CD4-positive, alpha-beta T cell (primary cell): ENCODE results near the gene VPS13D. TPM values are rescaled to one million over a fixed set of nuclear protein-coding genes. Genes with fewer than 3 reads are reported as not detected.

Experiments used
- ATAC-seq: fragments of 200-7000 bp; cut with Tn5 transposase; one replicate; pipeline ENCODE4 v1.10.0; 2022; ENCODE audit warnings: mild to moderate bottlenecking; ENCODE audit not compliant: poor library complexity
- CTCF ChIA-PET: fragments of 350-600 bp; sonication (Branson Sonifier 250); formaldehyde crosslinking; loops from one replicate; lab custom pipeline; 2021; ENCODE audit warnings: antibody characterized with exemption, inconsistent platforms; lab: Charles Lee
- POLR2A ChIA-PET: fragments of 350-600 bp; sonication (Branson Sonifier 250); formaldehyde crosslinking; loops from one replicate; lab custom pipeline; 2021; ENCODE audit warnings: antibody characterized with exemption, inconsistent platforms; lab: Charles Lee
- DNase-seq, 14 experiments: peaks; one replicate each; pipeline ENCODE4 v3.0.0-alpha.2; 2013 to 2020; ENCODE audit warnings: mixed read lengths in 2 of 14
- H3K27ac ChIP-seq, 2 donors: one replicate each; pipeline versions ENCODE4 v1.5.1 to v1.7.0; 2013; ENCODE audit warnings: low read length in 2 of 2, low read depth in 1 of 2, mild to moderate bottlenecking in 1 of 2
- H3K27me3 ChIP-seq, 2 experiments: 1 replicate in 1 of 2; 2 replicates in 1 of 2; pipeline versions ENCODE4 v1.6.1 to v1.7.0; 2013; ENCODE audit warnings: low read length in 2 of 2, control low read depth in 1 of 2, mild to moderate bottlenecking in 1 of 2, moderate library complexity in 1 of 2; ENCODE audit not compliant: insufficient read depth in 2 of 2, control insufficient read depth in 1 of 2
- H3K36me3 ChIP-seq: one replicate; pipeline ENCODE4 v1.6.1; 2013; ENCODE audit warnings: low read length, control low read depth; ENCODE audit not compliant: insufficient read depth
- H3K4me1 ChIP-seq: one replicate; pipeline ENCODE4 v1.6.1; 2013; ENCODE audit warnings: low read length, control low read depth; ENCODE audit not compliant: insufficient read depth
- H3K4me3 ChIP-seq: one replicate; pipeline ENCODE4 v1.5.1; 2013; ENCODE audit warnings: mild to moderate bottlenecking, low read length, moderate library complexity
- H3K9me3 ChIP-seq, 2 experiments: 1 replicate in 1 of 2; 2 replicates in 1 of 2; pipeline versions ENCODE4 v1.6.1 to v1.7.0; 2013; ENCODE audit warnings: low read length in 2 of 2, mild to moderate bottlenecking in 2 of 2, control low read depth in 1 of 2, moderate library complexity in 1 of 2; ENCODE audit not compliant: control insufficient read depth in 1 of 2, insufficient read depth in 1 of 2
- H3K27ac Mint-ChIP-seq: one replicate; pipeline ENCODE4 v1.8.0; 2020; ENCODE audit warnings: mixed read lengths
- H3K27me3 Mint-ChIP-seq: one replicate; pipeline ENCODE4 v1.8.0; 2021; ENCODE audit warnings: mixed read lengths
- H3K36me3 Mint-ChIP-seq: one replicate; pipeline ENCODE4 v1.8.0; 2021; ENCODE audit warnings: low read depth, mixed read lengths
- H3K4me1 Mint-ChIP-seq: one replicate; pipeline ENCODE4 v1.8.0; 2021; ENCODE audit warnings: low read depth, mixed read lengths
- H3K4me3 Mint-ChIP-seq: one replicate; pipeline ENCODE4 v1.8.0; 2020; ENCODE audit warnings: mild to moderate bottlenecking, mixed read lengths
- H3K9me3 Mint-ChIP-seq: one replicate; pipeline ENCODE4 v1.8.0; 2020; ENCODE audit warnings: mixed read lengths
- intact Hi-C, 2 experiments: fragments of 100-400 bp; cut with DNase I in 1 of 2; cut with micrococcal nuclease in 1 of 2; formaldehyde crosslinking; loops; one replicate each; pipeline versions ENCODE4 v1.15.1 to v1.9.0; 2023 to 2025; cut with DNase I, micrococcal nuclease
- total RNA-seq, 174 experiments: library from RNA in 2 of 174; stranded (reverse) in 2 of 174; gene quantifications; one replicate each; pipeline ENCODE4 v1.2.3 and lab custom pipeline; 2021 to 2026
- TF ChIP-seq, protein P1 (sequence below): fragments of 200-600 bp; IDR thresholded peaks from one replicate; pipeline ENCODE4 v1.8.0; 2022; ENCODE audit warnings: antibody characterized with exemption, mild to moderate bottlenecking

VPS13D gene
- total RNA-seq, 2 experiments from 2014 or later = 63.0 to 67.3 TPM

- Mint-ChIP-seq H3K36me3 (no peaks in the 10 kb centered on the region), H3K4me3 (no peak overlapping the region), H3K27me3 (no peaks in the 10 kb centered on the region), H3K4me1 (no peaks in the 10 kb centered on the region), H3K9me3 (no peaks in the 10 kb centered on the region), H3K27ac (no peak overlapping the region)
- H3K27me3 ChIP-seq = no peaks in the 10 kb centered on the region
- H3K4me3 ChIP-seq = no peak overlapping the region
- ATAC-seq (no peak), DNase-seq (peak in 1 of 14 experiments; percentile 37)
- no peaks in the 10 kb centered on the region for H3K36me3 ChIP-seq
- intact Hi-C loops = no loop called here
- no peaks in the 10 kb centered on the region for H3K9me3 ChIP-seq
- H3K27ac ChIP-seq = no peak overlapping the region
- POLR2A ChIA-PET = no interaction called here
- TF ChIP-seq, protein P1, sequence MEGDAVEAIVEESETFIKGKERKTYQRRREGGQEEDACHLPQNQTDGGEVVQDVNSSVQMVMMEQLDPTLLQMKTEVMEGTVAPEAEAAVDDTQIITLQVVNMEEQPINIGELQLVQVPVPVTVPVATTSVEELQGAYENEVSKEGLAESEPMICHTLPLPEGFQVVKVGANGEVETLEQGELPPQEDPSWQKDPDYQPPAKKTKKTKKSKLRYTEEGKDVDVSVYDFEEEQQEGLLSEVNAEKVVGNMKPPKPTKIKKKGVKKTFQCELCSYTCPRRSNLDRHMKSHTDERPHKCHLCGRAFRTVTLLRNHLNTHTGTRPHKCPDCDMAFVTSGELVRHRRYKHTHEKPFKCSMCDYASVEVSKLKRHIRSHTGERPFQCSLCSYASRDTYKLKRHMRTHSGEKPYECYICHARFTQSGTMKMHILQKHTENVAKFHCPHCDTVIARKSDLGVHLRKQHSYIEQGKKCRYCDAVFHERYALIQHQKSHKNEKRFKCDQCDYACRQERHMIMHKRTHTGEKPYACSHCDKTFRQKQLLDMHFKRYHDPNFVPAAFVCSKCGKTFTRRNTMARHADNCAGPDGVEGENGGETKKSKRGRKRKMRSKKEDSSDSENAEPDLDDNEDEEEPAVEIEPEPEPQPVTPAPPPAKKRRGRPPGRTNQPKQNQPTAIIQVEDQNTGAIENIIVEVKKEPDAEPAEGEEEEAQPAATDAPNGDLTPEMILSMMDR = no peak
- CTCF ChIA-PET = interaction anchor here (0.8 kb wide), 1 partner anchor 19 kb away, joined by 3 read pairs; no protein-coding TSS in a partner anchor
- H3K4me1 ChIP-seq = no peaks in the 10 kb centered on the region
Observed at GRCh38 chr1:12549460-12550349, 319.9 kb downstream of the VPS13D start.

- no peaks in the 10 kb centered on the region for H3K27me3 ChIP-seq
- ChIA-PET POLR2A (no interaction called here), CTCF (interaction anchor here (0.6 kb wide), 1 partner anchor 107 kb away, joined by 3 read pairs; no protein-coding TSS in a partner anchor)
- Mint-ChIP-seq H3K36me3 (no peaks in the 10 kb centered on the region), H3K4me3 (no peak overlapping the region), H3K27ac (no peak overlapping the region), H3K9me3 (no peaks in the 10 kb centered on the region), H3K4me1 (no peaks in the 10 kb centered on the region), H3K27me3 (no peaks in the 10 kb centered on the region)
- no peak for ATAC-seq
- intact Hi-C loops = no loop called here
- H3K9me3 ChIP-seq = no peaks in the 10 kb centered on the region
- no peak overlapping the region for H3K27ac ChIP-seq
- no peaks in the 10 kb centered on the region for H3K36me3 ChIP-seq
- TF ChIP-seq, protein P1 = no peak
- DNase-seq = no peak
- H3K4me1 ChIP-seq = no peaks in the 10 kb centered on the region
- no peak overlapping the region for H3K4me3 ChIP-seq
Observed at GRCh38 chr1:12551584-12551983, 321.8 kb downstream of the VPS13D start.

DNA sequence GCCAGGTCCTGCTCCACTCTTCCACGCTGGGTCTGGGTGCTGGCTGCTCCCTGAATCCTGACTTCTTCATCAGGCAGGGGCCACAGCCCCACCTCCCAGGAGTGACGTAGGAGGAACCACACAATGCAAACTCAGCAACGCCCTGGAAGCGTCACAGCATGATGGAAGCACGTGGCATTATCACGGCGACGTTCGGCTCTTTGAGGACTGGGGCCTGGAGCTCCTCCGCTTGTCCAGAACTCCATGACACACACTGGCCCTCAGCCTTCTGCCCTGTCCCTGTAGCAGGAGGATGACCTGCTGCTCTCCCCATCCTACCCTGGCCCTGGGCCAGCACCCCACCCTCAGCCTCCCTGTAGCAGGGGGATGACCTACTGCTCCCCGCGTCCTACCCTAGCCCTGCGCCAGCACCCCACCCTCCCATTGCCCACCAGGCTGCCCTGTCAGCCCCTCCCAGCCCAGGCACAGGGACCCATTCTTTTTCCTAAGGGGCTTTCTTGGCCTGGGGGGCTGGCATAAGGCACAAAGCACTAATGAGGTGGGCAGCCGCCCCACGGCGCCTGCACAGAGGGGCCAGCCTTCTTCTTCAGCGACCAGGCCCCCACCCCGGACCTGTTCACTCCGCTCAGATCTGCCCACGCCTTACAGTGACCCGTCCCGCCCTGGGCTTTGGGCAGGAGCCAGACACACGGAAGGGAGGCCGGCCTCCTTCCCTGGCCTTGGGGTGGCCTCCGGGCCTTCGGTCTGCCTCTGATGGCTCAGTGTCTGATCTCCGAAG, 322.5 kb downstream of the VPS13D start:
- intact Hi-C loops = no loop called here
- CTCF ChIA-PET = no interaction called here

More for the DNA sequence above, 322.5 kb downstream of the VPS13D start:
- no peaks in the 10 kb centered on the region for H3K27me3 ChIP-seq
- no peaks in the 10 kb centered on the region for H3K36me3 ChIP-seq
- H3K27ac Mint-ChIP-seq = no peak overlapping the region
- TF ChIP-seq, protein P1 = no peak
- DNase-seq (no peak), ATAC-seq (no peak)
- no peak overlapping the region for H3K4me3 ChIP-seq
- no peaks in the 10 kb centered on the region for H3K27me3 Mint-ChIP-seq
- no peaks in the 10 kb centered on the region for H3K9me3 Mint-ChIP-seq
- no peak overlapping the region for H3K27ac ChIP-seq
- no peaks in the 10 kb centered on the region for H3K4me1 Mint-ChIP-seq
- POLR2A ChIA-PET = no interaction called here
- no peaks in the 10 kb centered on the region for H3K36me3 Mint-ChIP-seq
- no peaks in the 10 kb centered on the region for H3K9me3 ChIP-seq
- no peaks in the 10 kb centered on the region for H3K4me1 ChIP-seq
- no peak overlapping the region for H3K4me3 Mint-ChIP-seq
